ENCODE measurements around the gene ZMIZ1. TPM values are rescaled to one million over a fixed set of nuclear protein-coding genes. Genes with fewer than 3 reads are reported as not detected.

The ZMIZ1 gene
- total RNA-seq, 1 experiment from 2014 or later: 34.2 TPM

DNA sequence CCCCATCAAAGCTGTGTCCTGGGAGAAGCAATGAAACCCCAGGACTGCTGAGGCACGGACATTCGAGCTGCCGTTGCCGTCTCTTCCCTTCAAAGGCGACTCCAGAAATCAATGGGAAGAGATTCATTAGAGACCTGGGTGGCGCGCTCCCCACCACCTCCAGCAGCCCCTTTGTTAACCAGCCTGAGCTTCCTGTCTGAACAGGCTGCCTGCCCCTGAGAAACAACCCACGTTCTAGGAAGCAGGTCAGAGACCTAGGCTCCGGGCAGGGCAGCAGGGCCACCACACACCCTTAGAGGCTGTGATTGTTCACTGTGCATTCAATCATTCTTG is 167.6 kb downstream of the ZMIZ1 start:
- TF ChIP-seq, protein P1, sequence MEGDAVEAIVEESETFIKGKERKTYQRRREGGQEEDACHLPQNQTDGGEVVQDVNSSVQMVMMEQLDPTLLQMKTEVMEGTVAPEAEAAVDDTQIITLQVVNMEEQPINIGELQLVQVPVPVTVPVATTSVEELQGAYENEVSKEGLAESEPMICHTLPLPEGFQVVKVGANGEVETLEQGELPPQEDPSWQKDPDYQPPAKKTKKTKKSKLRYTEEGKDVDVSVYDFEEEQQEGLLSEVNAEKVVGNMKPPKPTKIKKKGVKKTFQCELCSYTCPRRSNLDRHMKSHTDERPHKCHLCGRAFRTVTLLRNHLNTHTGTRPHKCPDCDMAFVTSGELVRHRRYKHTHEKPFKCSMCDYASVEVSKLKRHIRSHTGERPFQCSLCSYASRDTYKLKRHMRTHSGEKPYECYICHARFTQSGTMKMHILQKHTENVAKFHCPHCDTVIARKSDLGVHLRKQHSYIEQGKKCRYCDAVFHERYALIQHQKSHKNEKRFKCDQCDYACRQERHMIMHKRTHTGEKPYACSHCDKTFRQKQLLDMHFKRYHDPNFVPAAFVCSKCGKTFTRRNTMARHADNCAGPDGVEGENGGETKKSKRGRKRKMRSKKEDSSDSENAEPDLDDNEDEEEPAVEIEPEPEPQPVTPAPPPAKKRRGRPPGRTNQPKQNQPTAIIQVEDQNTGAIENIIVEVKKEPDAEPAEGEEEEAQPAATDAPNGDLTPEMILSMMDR (IDR thresholded peaks at IDR 0.05): no peak
- no peaks in the 10 kb centered on the region for H3K9me3 ChIP-seq (ENCODE audit: control insufficient read depth, insufficient read depth, low read depth, low read length)
- no peak overlapping the region for H3K4me3 ChIP-seq (ENCODE audit: low read depth in 2 of 2, low read length in 2 of 2)
- ChIA-PET CTCF (no interaction called here), POLR2A (no interaction called here)
- no peak for DNase-seq (ENCODE audit: low read depth, low spot score)
- ATAC-seq: no peak
- H3K4me1 ChIP-seq (ENCODE audit: control insufficient read depth, insufficient read depth, low read length): no peaks in the 10 kb centered on the region
- no peaks in the 10 kb centered on the region for H3K27me3 ChIP-seq (ENCODE audit: control insufficient read depth, insufficient read depth, low read length)
- no peak overlapping the region for H3K27ac ChIP-seq (ENCODE audit: low read length)
- BruUV-seq (replicated peaks): no TSS peak
- in situ Hi-C loops (cut with HindIII; ENCODE audit: low pct_unique_long_range_greater_than_20kb, low sequenced_read_pairs) (no loop called here), intact Hi-C loops (cut with micrococcal nuclease; ENCODE audit: unreplicated experiment) (no loop called here)
- no peaks in the 10 kb centered on the region for H3K36me3 ChIP-seq (ENCODE audit: control insufficient read depth, insufficient read depth, low read length)

- Histone ChIP-seq H3K27me3 (ENCODE audit: control insufficient read depth, insufficient read depth, low read length) (no peaks in the 10 kb centered on the region), H3K4me3 (ENCODE audit: low read depth in 2 of 2, low read length in 2 of 2) (no peak overlapping the region), H3K4me1 (ENCODE audit: control insufficient read depth, insufficient read depth, low read length) (no peaks in the 10 kb centered on the region), H3K36me3 (ENCODE audit: control insufficient read depth, insufficient read depth, low read length) (no peaks in the 10 kb centered on the region), H3K9me3 (ENCODE audit: control insufficient read depth, insufficient read depth, low read depth, low read length) (no peaks in the 10 kb centered on the region), H3K27ac (ENCODE audit: low read length) (no peak overlapping the region)
- POLR2A ChIA-PET: no interaction called here
- intact Hi-C loops (cut with micrococcal nuclease; ENCODE audit: unreplicated experiment): no loop called here
- no peak for DNase-seq (ENCODE audit: low read depth, low spot score)
- ATAC-seq: no peak
- BruUV-seq (replicated peaks): no TSS peak
- TF ChIP-seq, protein P1 (IDR thresholded peaks at IDR 0.05): no peak
- TF ChIP-seq POLR2AphosphoS5 (IDR thresholded peaks at IDR 0.05; ENCODE audit: low read depth, low read length): no peak
- TF ChIP-seq TCF7L2 (IDR thresholded peaks at IDR 0.05; ENCODE audit: low read depth, low read length): no peak
- no peak for TF ChIP-seq SIN3A (IDR thresholded peaks at IDR 0.05; ENCODE audit: borderline replicate concordance, insufficient read depth, low read depth, low read length)
- TF ChIP-seq, protein P2, sequence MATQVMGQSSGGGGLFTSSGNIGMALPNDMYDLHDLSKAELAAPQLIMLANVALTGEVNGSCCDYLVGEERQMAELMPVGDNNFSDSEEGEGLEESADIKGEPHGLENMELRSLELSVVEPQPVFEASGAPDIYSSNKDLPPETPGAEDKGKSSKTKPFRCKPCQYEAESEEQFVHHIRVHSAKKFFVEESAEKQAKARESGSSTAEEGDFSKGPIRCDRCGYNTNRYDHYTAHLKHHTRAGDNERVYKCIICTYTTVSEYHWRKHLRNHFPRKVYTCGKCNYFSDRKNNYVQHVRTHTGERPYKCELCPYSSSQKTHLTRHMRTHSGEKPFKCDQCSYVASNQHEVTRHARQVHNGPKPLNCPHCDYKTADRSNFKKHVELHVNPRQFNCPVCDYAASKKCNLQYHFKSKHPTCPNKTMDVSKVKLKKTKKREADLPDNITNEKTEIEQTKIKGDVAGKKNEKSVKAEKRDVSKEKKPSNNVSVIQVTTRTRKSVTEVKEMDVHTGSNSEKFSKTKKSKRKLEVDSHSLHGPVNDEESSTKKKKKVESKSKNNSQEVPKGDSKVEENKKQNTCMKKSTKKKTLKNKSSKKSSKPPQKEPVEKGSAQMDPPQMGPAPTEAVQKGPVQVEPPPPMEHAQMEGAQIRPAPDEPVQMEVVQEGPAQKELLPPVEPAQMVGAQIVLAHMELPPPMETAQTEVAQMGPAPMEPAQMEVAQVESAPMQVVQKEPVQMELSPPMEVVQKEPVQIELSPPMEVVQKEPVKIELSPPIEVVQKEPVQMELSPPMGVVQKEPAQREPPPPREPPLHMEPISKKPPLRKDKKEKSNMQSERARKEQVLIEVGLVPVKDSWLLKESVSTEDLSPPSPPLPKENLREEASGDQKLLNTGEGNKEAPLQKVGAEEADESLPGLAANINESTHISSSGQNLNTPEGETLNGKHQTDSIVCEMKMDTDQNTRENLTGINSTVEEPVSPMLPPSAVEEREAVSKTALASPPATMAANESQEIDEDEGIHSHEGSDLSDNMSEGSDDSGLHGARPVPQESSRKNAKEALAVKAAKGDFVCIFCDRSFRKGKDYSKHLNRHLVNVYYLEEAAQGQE (IDR thresholded peaks at IDR 0.05; ENCODE audit: insufficient read depth in 1 of 2, low read depth in 2 of 2, low read length in 1 of 2): no peak
- in situ Hi-C loops (cut with HindIII; ENCODE audit: low pct_unique_long_range_greater_than_20kb, low sequenced_read_pairs): no loop called here
- CTCF ChIA-PET: no interaction called here
Measured at GRCh38 chr10:79237454-79238157, 168.8 kb downstream of the ZMIZ1 start.
